K562 (cell line): ENCODE data around the gene RAMACL. TPM values are rescaled to one million over a fixed set of nuclear protein-coding genes. Genes with fewer than 3 reads are reported as not detected.

Source experiments
- ATAC-seq: fragments of 200-7000 bp; cut with Tn5 transposase; 3 replicates; pipeline ENCODE4 v1.9.1; 2020; ENCODE audit warnings: moderate library complexity
- BruUV-seq: library from RNA; stranded (reverse); fragments of 400-500 nt; replicated peaks from 2 replicates; lab custom pipeline; 2021; lab: Mats Ljungman, UMichigan
- CTCF ChIA-PET: fragments of 300-600 bp; formaldehyde crosslinking; extraction: SDS; loops from one replicate; lab custom pipeline; 2021; ENCODE audit warnings: low intra/inter-chr PET ratio; lab: Yijun Ruan, JAX
- POLR2A ChIA-PET: fragments of 300-600, 350-650 bp; sonication (Branson Sonifier 250); formaldehyde crosslinking; extraction: SDS; loops from one replicate; lab custom pipeline; 2021; ENCODE audit warnings: antibody characterized with exemption, inconsistent platforms; lab: Yijun Ruan, JAX
- DNase-seq, 4 experiments: peaks; one replicate each; pipeline versions ENCODE4 v3.0.0 to v3.0.0-alpha.2; 2011 to 2018; ENCODE audit warnings: low spot score in 3 of 4, mixed read lengths in 3 of 4; ENCODE audit errors: extremely low read depth in 1 of 4
- FAIRE-seq: peaks from 2 replicates; lab custom pipeline; 2011; peaks lifted over from hg19 to GRCh38; lab: Jason Lieb, UNC
- H2AFZ ChIP-seq: 2 replicates; pipeline ENCODE4 v1.6.0; 2011; ENCODE audit warnings: low read depth, low read length, control low read depth, inconsistent platforms
- H3K27ac ChIP-seq: fragments of 200-600 bp; 3 replicates; pipeline ENCODE4 v1.8.0; 2011; ENCODE audit warnings: low read depth, mild to moderate bottlenecking, control low read depth, inconsistent platforms, low read length, moderate library complexity, mixed read lengths; ENCODE audit errors: extremely low read depth
- H3K27me3 ChIP-seq, 2 experiments: fragments of 300-600 bp in 1 of 2; 2 replicates in 1 of 2; 3 replicates in 1 of 2; pipeline versions ENCODE4 v1.6.0 to v1.8.0; 2011; ENCODE audit warnings: inconsistent platforms in 2 of 2, low read length in 2 of 2, mild to moderate bottlenecking in 1 of 2, mixed read lengths in 1 of 2, moderate library complexity in 1 of 2; ENCODE audit not compliant: control insufficient read depth in 2 of 2, insufficient read depth in 2 of 2
- H3K36me3 ChIP-seq: fragments of 300-600 bp; 3 replicates; pipeline ENCODE4 v1.8.0; 2011; ENCODE audit warnings: mild to moderate bottlenecking, low read length, inconsistent platforms; ENCODE audit not compliant: control insufficient read depth, insufficient read depth
- H3K4me1 ChIP-seq, 2 experiments: fragments of 200-600 bp in 1 of 2; replicated peaks in 1 of 2; 2 replicates in 1 of 2; 3 replicates in 1 of 2; pipeline versions ENCODE4 v1.5.1 to v1.8.0; 2011; ENCODE audit warnings: inconsistent platforms in 2 of 2, low read length in 2 of 2, mild to moderate bottlenecking in 1 of 2, mixed read lengths in 1 of 2, moderate library complexity in 1 of 2; ENCODE audit not compliant: control insufficient read depth in 2 of 2, insufficient read depth in 2 of 2
- H3K4me2 ChIP-seq: 2 replicates; pipeline ENCODE4 v1.6.1; 2011; ENCODE audit warnings: low read length, control low read depth, inconsistent platforms, mixed read lengths; ENCODE audit not compliant: insufficient read depth
- H3K4me3 ChIP-seq: fragments of 200-600 bp; sonication (generic), shearing (Covaris generic); 2 replicates; pipeline ENCODE4 v1.5.1; 2016; ENCODE audit warnings: control low read depth, inconsistent platforms
- H3K79me2 ChIP-seq: fragments of 200-600 bp; 3 replicates; pipeline ENCODE4 v1.8.0; 2011; ENCODE audit warnings: low read length, inconsistent platforms; ENCODE audit not compliant: control insufficient read depth, insufficient read depth
- H3K9ac ChIP-seq, 2 experiments: 2 replicates each; pipeline versions ENCODE4 v1.6.0 to v1.6.1; 2011; ENCODE audit warnings: low read depth in 2 of 2, low read length in 2 of 2, control low read depth in 1 of 2, inconsistent platforms in 1 of 2, mild to moderate bottlenecking in 1 of 2, mixed read lengths in 1 of 2; ENCODE audit not compliant: insufficient read depth in 1 of 2
- H3K9me1 ChIP-seq: one replicate; pipeline ENCODE4 v1.6.0; 2011; ENCODE audit warnings: inconsistent platforms, mild to moderate bottlenecking, low read length, moderate library complexity; ENCODE audit not compliant: control insufficient read depth, insufficient read depth
- H3K9me3 ChIP-seq: replicated peaks from 2 replicates; pipeline ENCODE4 v1.5.1; 2011; ENCODE audit warnings: low read depth, low read length, inconsistent platforms; ENCODE audit not compliant: control insufficient read depth, insufficient read depth
- H4K20me1 ChIP-seq: replicated peaks from 2 replicates; pipeline ENCODE4 v1.6.1; 2011; ENCODE audit warnings: low read length, inconsistent platforms, mixed read lengths; ENCODE audit not compliant: control insufficient read depth, insufficient read depth
- CBX8 ChIP-seq: fragments of 200-600 bp; sonication (generic); IDR thresholded peaks from 2 replicates; pipeline ENCODE4 v1.6.1; 2012; ENCODE audit warnings: borderline replicate concordance, mixed run types, low read depth, mild to moderate bottlenecking, moderate library complexity, mixed read lengths, low read length, control low read depth, inconsistent platforms; ENCODE audit not compliant: poor library complexity, severe bottlenecking; ENCODE audit errors: extremely low read depth
- NR1H2 ChIP-seq: sonication (generic); formaldehyde crosslinking; IDR thresholded peaks from 2 replicates; pipeline ENCODE4 v1.4.0; 2020; ENCODE audit warnings: mild to moderate bottlenecking, missing genetic modification reagents
- ZNF75A ChIP-seq: fragments of 450-650 bp; formaldehyde crosslinking; IDR thresholded peaks from 2 replicates; pipeline ENCODE4 v1.4.0; 2020; ENCODE audit warnings: mild to moderate bottlenecking
- WGBS: fragments of 100-300 bp; shearing (Covaris generic); methylation state at CpG from one replicate; pipeline ENCODE4 v1.1.6; 2016; ENCODE audit warnings: low coverage, mixed read lengths; ENCODE audit not compliant: insufficient coverage; ENCODE audit errors: missing lambda C conversion rate; 5-methylcytosine and 5-hydroxymethylcytosine counted together
- in situ Hi-C: fragments of 300-500 bp; cut with MboI; formaldehyde crosslinking; loops from 4 replicates; pipeline ENCODE4 v1.15.0; 2018; ENCODE audit warnings: inconsistent platforms, mixed read lengths
- intact Hi-C: fragments of 100-400 bp; cut with micrococcal nuclease; formaldehyde crosslinking; loops from 2 replicates; pipeline ENCODE4 v1.14.2; 2022
- polyA plus RNA-seq, 8 experiments: library from polyadenylated mRNA; depleted of rRNA in 4 of 8; stranded (reverse) in 5 of 8; unstranded in 3 of 8; fragments of >200 nt; fragmentation: Nextera tagmentation in 2 of 8; fragmentation: Illumina TruSeq in 1 of 8; extraction: Ambion mirVana in 2 of 8; extraction: Trizol in 1 of 8; gene quantifications; 2 replicates each; pipeline versions ENCODE4 v1.2.1 to v1.2.3, GENCODE V29; 2011 to 2014; ENCODE audit warnings: inconsistent platforms in 1 of 8, missing spikeins in 1 of 8
- total RNA-seq, 7 experiments: library from RNA; depleted of rRNA in 6 of 7; stranded (reverse); fragments of >200 nt in 6 of 7; fragmentation: Illumina TruSeq in 2 of 7; extraction: Trizol in 2 of 7; gene quantifications; 2 replicates each; pipeline versions ENCODE4 v1.2.1 to v1.2.3, GENCODE V29; 2011 to 2021; ENCODE audit warnings: low replicate concordance in 1 of 7
- TF ChIP-seq, protein P1 (sequence below), 2 experiments: fragments of 450-650 bp in 1 of 2; sonication (generic) in 1 of 2; formaldehyde crosslinking in 1 of 2; IDR thresholded peaks in 1 of 2; conservative IDR thresholded peaks in 1 of 2; 2 replicates each; pipeline versions ENCODE4 v1.6.1 to v1.8.1; 2016 to 2023; ENCODE audit warnings: mild to moderate bottlenecking in 2 of 2, moderate library complexity in 2 of 2, inconsistent platforms in 1 of 2, missing genetic modification reagents in 1 of 2
- TF ChIP-seq, protein P2 (sequence below): fragments of 450-650 bp; IDR thresholded peaks from 2 replicates; pipeline ENCODE4 v1.6.1; 2016; ENCODE audit warnings: low read depth
- TF ChIP-seq, protein P3 (sequence below): fragments of 250-450 bp; sonication (Bioruptor Pico); IDR thresholded peaks from 2 replicates; pipeline ENCODE4 v1.5.0; 2021; ENCODE audit warnings: mild to moderate bottlenecking, moderate library complexity

The RAMACL gene
- total and polyA plus RNA-seq, 9 of the 15 experiments (the other 6 are each of a cell fraction or from before 2014, with no cell fraction given) = 0.11 to 1.7 (median 0.41) TPM; not detected in 1

DNA sequence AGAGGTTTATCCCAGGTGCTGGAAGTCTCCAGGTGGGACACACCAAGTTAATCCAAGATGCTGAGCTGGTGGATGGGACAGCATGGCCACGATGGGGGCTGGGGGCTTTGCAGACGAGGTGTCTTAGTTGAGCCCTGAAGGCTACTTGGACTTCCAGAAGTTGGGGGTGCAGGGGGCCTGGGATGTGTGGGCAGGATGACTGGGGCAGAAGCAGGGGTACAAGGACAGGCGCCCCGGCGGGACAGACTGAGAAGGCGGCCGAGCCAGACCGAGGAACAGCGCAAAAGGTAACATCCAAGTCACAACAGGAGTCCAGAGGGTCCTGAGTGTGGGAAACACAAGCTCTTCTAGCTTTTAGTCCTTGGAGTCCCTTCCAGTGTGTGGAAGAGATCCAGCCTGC lies 23.8 kb downstream of the RAMACL start:
- Histone ChIP-seq H4K20me1 (peaks cover 5% of the 10 kb centered on the region), H3K79me2 (no peaks in the 10 kb centered on the region), H3K36me3 (no peaks in the 10 kb centered on the region), H3K4me3 (no peak overlapping the region), H3K4me2 (no peak overlapping the region), H3K27ac (no peak overlapping the region), H3K9me1 (no peaks in the 10 kb centered on the region), H3K9me3 (no peaks in the 10 kb centered on the region), H2AFZ (no peak overlapping the region), H3K27me3 (peaks cover 53 to 79% of the 10 kb centered on the region in 2 experiments), H3K4me1 (no peaks in the 10 kb centered on the region), H3K9ac (no peak overlapping the region)
- intact Hi-C loops = no loop called here
- POLR2A ChIA-PET = interaction anchor here (0.6 kb wide), 1 partner anchor 79 kb away, joined by 3 read pairs; no protein-coding TSS in a partner anchor
- in situ Hi-C loops = no loop called here
- no TSS peak for BruUV-seq
- FAIRE-seq = no peak
- DNase-seq = no peak
- ATAC-seq = no peak
- WGBS = 0% methylated on average over 9 of the region's 9 CpGs
- CTCF ChIA-PET = no interaction called here
- no peak for TF ChIP-seq ZNF75A (CRISPR knock-in tag)
- TF ChIP-seq, protein P1, sequence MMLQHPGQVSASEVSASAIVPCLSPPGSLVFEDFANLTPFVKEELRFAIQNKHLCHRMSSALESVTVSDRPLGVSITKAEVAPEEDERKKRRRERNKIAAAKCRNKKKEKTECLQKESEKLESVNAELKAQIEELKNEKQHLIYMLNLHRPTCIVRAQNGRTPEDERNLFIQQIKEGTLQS (IDR thresholded peaks at IDR 0.05) = no peak
- TF ChIP-seq, protein P1 (CRISPR knock-in tag; conservative IDR thresholded peaks at IDR 0.05) = no peak
- TF ChIP-seq, protein P2, sequence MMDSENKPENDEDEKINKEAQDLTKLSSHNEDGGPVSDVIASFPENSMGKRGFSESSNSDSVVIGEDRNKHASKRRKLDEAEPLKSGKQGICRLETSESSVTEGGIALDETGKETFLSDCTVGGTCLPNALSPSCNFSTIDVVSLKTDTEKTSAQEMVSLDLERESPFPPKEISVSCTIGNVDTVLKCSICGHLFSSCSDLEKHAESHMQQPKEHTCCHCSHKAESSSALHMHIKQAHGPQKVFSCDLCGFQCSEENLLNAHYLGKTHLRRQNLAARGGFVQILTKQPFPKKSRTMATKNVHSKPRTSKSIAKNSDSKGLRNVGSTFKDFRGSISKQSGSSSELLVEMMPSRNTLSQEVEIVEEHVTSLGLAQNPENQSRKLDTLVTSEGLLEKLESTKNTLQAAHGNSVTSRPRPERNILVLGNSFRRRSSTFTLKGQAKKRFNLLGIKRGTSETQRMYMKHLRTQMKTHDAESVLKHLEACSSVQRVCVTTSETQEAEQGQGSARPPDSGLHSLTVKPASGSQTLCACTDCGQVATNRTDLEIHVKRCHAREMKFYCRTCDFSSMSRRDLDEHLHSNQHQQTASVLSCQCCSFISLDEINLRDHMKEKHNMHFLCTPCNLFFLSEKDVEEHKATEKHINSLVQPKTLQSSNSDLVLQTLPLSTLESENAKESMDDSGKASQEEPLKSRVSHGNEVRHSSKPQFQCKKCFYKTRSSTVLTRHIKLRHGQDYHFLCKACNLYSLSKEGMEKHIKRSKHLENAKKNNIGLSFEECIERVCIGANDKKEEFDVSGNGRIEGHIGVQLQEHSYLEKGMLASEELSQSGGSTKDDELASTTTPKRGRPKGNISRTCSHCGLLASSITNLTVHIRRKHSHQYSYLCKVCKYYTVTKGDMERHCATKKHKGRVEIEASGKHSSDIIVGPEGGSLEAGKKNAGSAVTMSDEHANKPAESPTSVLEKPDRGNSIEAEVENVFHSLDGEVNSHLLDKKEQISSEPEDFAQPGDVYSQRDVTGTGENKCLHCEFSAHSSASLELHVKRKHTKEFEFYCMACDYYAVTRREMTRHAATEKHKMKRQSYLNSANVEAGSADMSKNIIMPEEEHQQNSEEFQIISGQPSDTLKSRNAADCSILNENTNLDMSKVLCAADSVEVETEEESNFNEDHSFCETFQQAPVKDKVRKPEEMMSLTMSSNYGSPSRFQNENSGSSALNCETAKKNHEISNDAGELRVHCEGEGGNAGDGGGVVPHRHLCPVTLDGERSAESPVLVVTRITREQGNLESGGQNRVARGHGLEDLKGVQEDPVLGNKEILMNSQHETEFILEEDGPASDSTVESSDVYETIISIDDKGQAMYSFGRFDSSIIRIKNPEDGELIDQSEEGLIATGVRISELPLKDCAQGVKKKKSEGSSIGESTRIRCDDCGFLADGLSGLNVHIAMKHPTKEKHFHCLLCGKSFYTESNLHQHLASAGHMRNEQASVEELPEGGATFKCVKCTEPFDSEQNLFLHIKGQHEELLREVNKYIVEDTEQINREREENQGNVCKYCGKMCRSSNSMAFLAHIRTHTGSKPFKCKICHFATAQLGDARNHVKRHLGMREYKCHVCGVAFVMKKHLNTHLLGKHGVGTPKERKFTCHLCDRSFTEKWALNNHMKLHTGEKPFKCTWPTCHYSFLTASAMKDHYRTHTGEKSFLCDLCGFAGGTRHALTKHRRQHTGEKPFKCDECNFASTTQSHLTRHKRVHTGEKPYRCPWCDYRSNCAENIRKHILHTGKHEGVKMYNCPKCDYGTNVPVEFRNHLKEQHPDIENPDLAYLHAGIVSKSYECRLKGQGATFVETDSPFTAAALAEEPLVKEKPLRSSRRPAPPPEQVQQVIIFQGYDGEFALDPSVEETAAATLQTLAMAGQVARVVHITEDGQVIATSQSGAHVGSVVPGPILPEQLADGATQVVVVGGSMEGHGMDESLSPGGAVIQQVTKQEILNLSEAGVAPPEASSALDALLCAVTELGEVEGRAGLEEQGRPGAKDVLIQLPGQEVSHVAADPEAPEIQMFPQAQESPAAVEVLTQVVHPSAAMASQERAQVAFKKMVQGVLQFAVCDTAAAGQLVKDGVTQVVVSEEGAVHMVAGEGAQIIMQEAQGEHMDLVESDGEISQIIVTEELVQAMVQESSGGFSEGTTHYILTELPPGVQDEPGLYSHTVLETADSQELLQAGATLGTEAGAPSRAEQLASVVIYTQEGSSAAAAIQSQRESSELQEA = no peak
- TF ChIP-seq CBX8 = no peak
- TF ChIP-seq NR1H2 = no peak
- TF ChIP-seq, protein P3, sequence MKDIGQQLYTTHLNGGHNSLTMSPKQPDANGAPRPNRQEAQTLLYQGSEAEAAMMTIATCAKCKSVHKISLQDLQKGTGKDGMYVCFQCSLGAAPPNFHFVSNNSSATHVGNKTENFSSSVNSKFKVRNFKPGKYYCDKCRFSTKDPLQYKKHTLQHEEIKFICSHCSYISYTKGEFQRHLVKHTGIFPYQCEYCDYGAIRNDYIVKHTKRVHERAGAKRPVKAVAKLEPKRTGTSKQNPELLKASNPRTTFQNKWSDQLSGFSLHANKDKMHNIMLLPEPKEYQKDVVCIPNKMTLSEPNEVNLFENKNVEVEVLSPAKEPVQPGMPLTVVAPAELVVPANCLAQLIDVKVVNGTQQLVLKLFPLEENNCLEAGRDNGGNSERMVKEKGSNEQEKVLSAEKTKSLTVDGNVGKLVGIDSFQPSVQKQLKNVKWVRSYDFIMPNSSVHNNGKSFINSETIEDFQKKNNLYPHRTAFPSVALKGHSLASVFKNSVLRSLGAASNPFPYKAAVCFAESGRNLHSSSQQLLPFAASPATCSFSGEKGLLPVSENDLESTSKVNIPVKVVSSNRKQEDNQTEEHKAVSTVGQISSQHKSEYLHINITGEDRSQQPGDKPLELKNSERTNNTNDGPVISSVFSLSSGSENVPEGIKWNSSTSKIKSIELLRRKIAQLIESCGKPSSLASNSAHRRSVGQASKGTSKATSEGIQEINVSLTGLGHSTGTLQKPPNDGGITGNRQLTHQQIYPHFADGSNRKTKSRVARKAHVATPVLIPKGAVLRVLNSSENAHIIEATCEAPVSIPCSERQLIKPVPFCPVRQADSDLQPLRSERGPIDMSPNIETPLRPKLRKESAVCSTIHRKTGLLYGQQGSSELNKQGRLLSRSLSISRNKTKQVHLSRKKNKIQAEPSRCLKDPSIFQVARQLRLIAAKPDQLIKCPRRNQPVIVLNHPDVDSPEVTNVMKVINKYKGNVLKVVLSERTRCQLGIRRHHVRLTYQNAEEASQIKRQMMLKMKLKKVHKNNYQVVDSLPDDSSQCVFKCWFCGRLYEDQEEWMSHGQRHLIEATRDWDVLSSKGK (CRISPR knock-in tag) = no peak
